Lower leg skin (tissue), 3 donors: ENCODE results near the gene ZCCHC2.

Source experiments
- POLR2A ChIP-seq, 2 donors: fragments of 450-650 bp; IDR thresholded peaks; one replicate each; pipeline ENCODE4 v1.6.1; 2016 to 2017; ENCODE audit warnings: antibody characterized with exemption in 2 of 2, mild to moderate bottlenecking in 1 of 2, moderate library complexity in 1 of 2
- TF ChIP-seq, protein P1 (sequence below), 3 donors: fragments of 450-650 bp; IDR thresholded peaks; one replicate each; pipeline ENCODE4 v1.5.1; 2016; ENCODE audit warnings: antibody characterized with exemption in 3 of 3, mild to moderate bottlenecking in 3 of 3, moderate library complexity in 2 of 3

DNA sequence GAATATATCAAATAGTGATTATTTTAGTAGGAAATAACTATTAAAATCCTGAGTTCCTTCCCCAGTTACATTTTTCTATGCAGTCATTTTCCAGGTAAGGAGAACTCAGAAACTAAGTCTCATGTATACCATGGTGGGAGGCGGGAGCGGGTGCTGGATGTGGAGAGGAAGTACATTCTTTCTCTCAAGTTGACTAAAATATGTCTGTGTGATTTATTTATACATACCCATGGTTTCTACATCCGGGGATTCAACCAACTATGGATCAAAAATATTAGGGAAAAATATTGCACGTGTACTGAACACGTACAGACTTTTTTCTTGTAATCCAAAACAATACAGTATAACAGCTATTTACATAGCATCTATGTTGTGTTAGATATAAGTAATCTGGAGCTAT, 6.8 kb downstream of the ZCCHC2 start:
- TF ChIP-seq, protein P1, sequence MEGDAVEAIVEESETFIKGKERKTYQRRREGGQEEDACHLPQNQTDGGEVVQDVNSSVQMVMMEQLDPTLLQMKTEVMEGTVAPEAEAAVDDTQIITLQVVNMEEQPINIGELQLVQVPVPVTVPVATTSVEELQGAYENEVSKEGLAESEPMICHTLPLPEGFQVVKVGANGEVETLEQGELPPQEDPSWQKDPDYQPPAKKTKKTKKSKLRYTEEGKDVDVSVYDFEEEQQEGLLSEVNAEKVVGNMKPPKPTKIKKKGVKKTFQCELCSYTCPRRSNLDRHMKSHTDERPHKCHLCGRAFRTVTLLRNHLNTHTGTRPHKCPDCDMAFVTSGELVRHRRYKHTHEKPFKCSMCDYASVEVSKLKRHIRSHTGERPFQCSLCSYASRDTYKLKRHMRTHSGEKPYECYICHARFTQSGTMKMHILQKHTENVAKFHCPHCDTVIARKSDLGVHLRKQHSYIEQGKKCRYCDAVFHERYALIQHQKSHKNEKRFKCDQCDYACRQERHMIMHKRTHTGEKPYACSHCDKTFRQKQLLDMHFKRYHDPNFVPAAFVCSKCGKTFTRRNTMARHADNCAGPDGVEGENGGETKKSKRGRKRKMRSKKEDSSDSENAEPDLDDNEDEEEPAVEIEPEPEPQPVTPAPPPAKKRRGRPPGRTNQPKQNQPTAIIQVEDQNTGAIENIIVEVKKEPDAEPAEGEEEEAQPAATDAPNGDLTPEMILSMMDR (IDR thresholded peaks at IDR 0.05) = no peak
- TF ChIP-seq POLR2A (IDR thresholded peaks at IDR 0.05) = no peak
